Neuronal stem cell (in vitro differentiated cells): Measurements from ENCODE around the gene RAPGEF6.

ENCODE experiments used
- DNase-seq: peaks from one replicate; pipeline ENCODE4 v3.0.0-alpha.2; 2013; ENCODE audit warnings: low spot score
- H2AFZ ChIP-seq: one replicate; pipeline ENCODE4 v1.6.1; 2013; ENCODE audit warnings: mild to moderate bottlenecking, low read length, inconsistent platforms
- H2AK5ac ChIP-seq: 2 replicates; pipeline ENCODE4 v1.6.1; 2013; ENCODE audit warnings: low read depth, mild to moderate bottlenecking, inconsistent platforms, low read length, moderate library complexity, mixed read lengths
- H2BK120ac ChIP-seq: 2 replicates; pipeline ENCODE4 v1.6.1; 2013; ENCODE audit warnings: low read depth, mild to moderate bottlenecking, inconsistent platforms, low read length, moderate library complexity, mixed read lengths
- H2BK12ac ChIP-seq: one replicate; pipeline ENCODE4 v1.6.1; 2013; ENCODE audit warnings: low read length, inconsistent platforms
- H2BK15ac ChIP-seq: 2 replicates; pipeline ENCODE4 v1.6.1; 2013; ENCODE audit warnings: mild to moderate bottlenecking, low read length, inconsistent platforms, mixed read lengths
- H2BK5ac ChIP-seq: one replicate; pipeline ENCODE4 v1.6.1; 2013; ENCODE audit warnings: inconsistent platforms, mild to moderate bottlenecking, low read length, moderate library complexity
- H3K14ac ChIP-seq: one replicate; pipeline ENCODE4 v1.6.1; 2013; ENCODE audit warnings: low read length, inconsistent platforms
- H3K18ac ChIP-seq: 2 replicates; pipeline ENCODE4 v1.6.1; 2013; ENCODE audit warnings: low read length, inconsistent platforms
- H3K23ac ChIP-seq: 2 replicates; pipeline ENCODE4 v1.6.1; 2013; ENCODE audit warnings: low read depth, mild to moderate bottlenecking, mixed read lengths, low read length, inconsistent platforms; ENCODE audit not compliant: poor library complexity
- H3K27ac ChIP-seq: replicated peaks from 3 replicates; pipeline ENCODE4 v1.5.1; 2013; ENCODE audit warnings: low read length, inconsistent platforms
- H3K27me3 ChIP-seq, 3 experiments: 2 replicates each; pipeline ENCODE4 v1.6.1; 2013; ENCODE audit warnings: low read length in 3 of 3, mild to moderate bottlenecking in 2 of 3, inconsistent platforms in 1 of 3, low read depth in 1 of 3, mixed read lengths in 1 of 3, moderate library complexity in 1 of 3; ENCODE audit not compliant: control insufficient read depth in 3 of 3, insufficient read depth in 3 of 3
- H3K36me3 ChIP-seq, 2 donors: replicated peaks in 1 of 2; 2 replicates each; pipeline ENCODE4 v1.6.1; 2013; ENCODE audit warnings: low read length in 2 of 2; ENCODE audit not compliant: control insufficient read depth in 2 of 2, insufficient read depth in 2 of 2
- H3K4ac ChIP-seq: 2 replicates; pipeline ENCODE4 v1.6.1; 2013; ENCODE audit warnings: inconsistent platforms, mild to moderate bottlenecking, low read length, moderate library complexity
- H3K4me1 ChIP-seq, 2 donors: 1 replicate in 1 of 2; 2 replicates in 1 of 2; pipeline ENCODE4 v1.6.1; 2013; ENCODE audit warnings: low read length in 2 of 2, low read depth in 1 of 2; ENCODE audit not compliant: control insufficient read depth in 2 of 2, insufficient read depth in 1 of 2
- H3K4me2 ChIP-seq: one replicate; pipeline ENCODE4 v1.6.1; 2013; ENCODE audit warnings: mild to moderate bottlenecking, low read length, inconsistent platforms; ENCODE audit not compliant: insufficient read depth, poor library complexity, severe bottlenecking
- H3K4me3 ChIP-seq, 2 donors: 2 replicates each; pipeline ENCODE4 v1.5.1; 2013; ENCODE audit warnings: low read length in 2 of 2, mild to moderate bottlenecking in 2 of 2, inconsistent platforms in 1 of 2, moderate library complexity in 1 of 2
- H3K79me1 ChIP-seq: one replicate; pipeline ENCODE4 v1.6.1; 2013; ENCODE audit warnings: low read depth, mild to moderate bottlenecking, inconsistent platforms, low read length, moderate library complexity
- H3K9ac ChIP-seq: one replicate; pipeline ENCODE4 v1.6.1; 2013; ENCODE audit warnings: mild to moderate bottlenecking, low read depth, low read length, inconsistent platforms; ENCODE audit not compliant: poor library complexity
- H3K9me3 ChIP-seq, 2 donors: replicated peaks in 1 of 2; 2 replicates each; pipeline versions ENCODE3 to v1.6.1; 2013; ENCODE audit warnings: low read length in 2 of 2, mild to moderate bottlenecking in 2 of 2, inconsistent platforms in 1 of 2, low read depth in 1 of 2, mixed read lengths in 1 of 2, moderate library complexity in 1 of 2; ENCODE audit not compliant: control insufficient read depth in 2 of 2, insufficient read depth in 1 of 2
- H4K8ac ChIP-seq: one replicate; pipeline ENCODE4 v1.6.1; 2013; ENCODE audit warnings: low read depth, mild to moderate bottlenecking, inconsistent platforms, low read length, moderate library complexity
- H4K91ac ChIP-seq: one replicate; pipeline ENCODE4 v1.6.1; 2013; ENCODE audit warnings: low read length, low read depth, mild to moderate bottlenecking, inconsistent platforms; ENCODE audit not compliant: poor library complexity
- WGBS, 2 donors: extraction: QIAGEN DNeasy Blood & Tissue Kit; methylation state at CpG; one replicate each; pipeline ENCODE4 v1.1.7; 2013; ENCODE audit warnings: missing lambda C conversion rate in 2 of 2, mixed read lengths in 1 of 2; ENCODE audit not compliant: insufficient read length in 2 of 2, insufficient replicate concordance in 1 of 2; ENCODE audit errors: extremely low coverage in 2 of 2; 5-methylcytosine and 5-hydroxymethylcytosine counted together

RAPGEF6 gene

DNA sequence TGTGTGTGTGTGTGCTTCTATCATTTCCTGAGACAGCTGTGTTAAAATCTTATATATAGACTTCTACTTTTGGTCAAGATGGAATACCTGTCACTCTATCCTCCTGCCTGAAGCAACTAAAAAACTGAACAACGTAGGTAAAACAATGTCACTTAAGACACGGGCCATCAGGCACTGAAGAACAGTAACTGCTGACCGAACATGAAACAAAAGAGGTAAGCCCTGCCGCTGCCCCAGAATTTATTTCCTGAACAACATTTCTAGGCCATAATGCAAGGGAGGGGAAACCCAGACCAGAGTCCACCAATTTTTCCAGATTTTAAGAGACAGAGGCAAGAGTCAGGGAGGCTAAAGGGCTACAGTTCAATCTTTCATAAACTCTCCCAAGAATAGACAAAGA is 215.2 kb downstream of the RAPGEF6 start:
- Histone ChIP-seq H3K9me3 (no peaks in the 10 kb centered on the region), H3K9ac (no peak overlapping the region), H3K4me2 (no peak overlapping the region), H4K8ac (no peak overlapping the region), H3K23ac (no peak overlapping the region), H2AFZ (no peak overlapping the region), H3K27ac (no peak overlapping the region), H2BK15ac (no peak overlapping the region), H2BK120ac (no peak overlapping the region), H3K4me3 (no peak overlapping the region), H2BK5ac (no peak overlapping the region), H2BK12ac (no peak overlapping the region), H3K4me1 (no peaks in the 10 kb centered on the region), H3K36me3 (peaks cover 0 to 29% of the 10 kb centered on the region in 2 donors), H3K18ac (no peak overlapping the region), H4K91ac (no peak overlapping the region), H3K27me3 (no peaks in the 10 kb centered on the region), H3K79me1 (no peaks in the 10 kb centered on the region), H3K4ac (no peak overlapping the region), H2AK5ac (no peak overlapping the region), H3K14ac (no peak overlapping the region)
- no peak for DNase-seq
- no CpG with 5 or more reads among the region's 4 CpGs for WGBS, 2 donors

DNA sequence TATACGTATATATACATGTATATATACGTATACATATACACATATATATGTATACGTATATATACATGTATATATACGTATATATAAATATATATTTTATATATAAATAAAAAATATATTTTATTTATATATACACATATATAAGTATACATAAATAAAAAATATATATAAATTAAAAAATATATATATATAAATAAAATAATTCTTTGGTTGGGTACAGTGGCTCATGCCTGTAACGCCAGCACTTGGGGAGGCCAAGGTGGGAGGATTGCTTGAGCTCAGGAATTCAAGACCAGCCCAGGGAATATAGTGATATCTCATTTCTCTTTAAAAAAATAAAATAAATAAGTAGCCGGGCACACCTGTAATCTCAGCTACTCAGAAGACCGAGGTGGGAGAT is 216.2 kb downstream of the RAPGEF6 start:
- Histone ChIP-seq H2AK5ac (no peak overlapping the region), H3K14ac (no peak overlapping the region), H3K27me3 (no peaks in the 10 kb centered on the region), H4K8ac (no peak overlapping the region), H2BK120ac (no peak overlapping the region), H3K4me1 (no peaks in the 10 kb centered on the region), H3K36me3 (peaks cover 0 to 25% of the 10 kb centered on the region in 2 donors), H3K4me2 (no peak overlapping the region), H2BK15ac (no peak overlapping the region), H4K91ac (no peak overlapping the region), H3K4me3 (no peak overlapping the region), H3K9me3 (no peaks in the 10 kb centered on the region), H3K18ac (no peak overlapping the region), H3K9ac (no peak overlapping the region), H3K4ac (no peak overlapping the region), H2BK5ac (no peak overlapping the region), H3K23ac (no peak overlapping the region), H3K79me1 (no peaks in the 10 kb centered on the region), H2AFZ (no peak overlapping the region), H3K27ac (no peak overlapping the region), H2BK12ac (no peak overlapping the region)
- no CpG with 5 or more reads among the region's 7 CpGs for WGBS, 2 donors
- DNase-seq, result no peak

DNA sequence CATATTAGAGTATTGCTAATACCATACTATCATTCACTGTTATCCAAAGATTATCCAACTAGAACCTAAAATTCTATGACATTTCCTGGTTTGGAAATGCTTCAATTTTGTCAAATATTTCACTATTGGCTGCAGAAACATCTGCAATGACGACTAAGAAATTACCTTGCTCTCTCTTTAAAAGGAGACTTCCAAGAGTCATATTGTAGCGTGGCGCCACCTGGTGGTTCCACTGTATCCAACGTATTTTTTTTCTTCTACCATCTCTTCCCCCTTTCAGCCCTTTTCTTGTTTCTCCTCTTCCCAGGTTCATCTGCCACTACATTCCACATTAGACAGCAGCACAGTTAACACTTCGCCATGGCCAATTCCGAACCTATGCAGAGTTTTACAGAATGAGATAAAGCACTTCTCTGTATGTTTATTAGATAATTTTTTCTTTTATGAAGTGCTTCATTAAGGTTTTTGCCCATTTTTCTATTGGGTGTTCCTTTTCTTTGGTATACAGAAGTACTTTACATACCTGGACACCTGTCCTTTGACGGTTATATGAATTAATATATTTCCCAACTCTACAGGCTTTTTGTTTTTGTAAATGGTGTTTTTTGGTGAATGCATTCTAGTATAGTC is 217.7 kb downstream of the RAPGEF6 start:
- no peak overlapping the region for H4K8ac ChIP-seq
- no peak overlapping the region for H3K18ac ChIP-seq
- H3K4me1 ChIP-seq, result no peaks in the 10 kb centered on the region
- no peak overlapping the region for H2BK12ac ChIP-seq
- no peaks in the 10 kb centered on the region for H3K9me3 ChIP-seq
- H3K4me2 ChIP-seq, result no peak overlapping the region
- no peaks in the 10 kb centered on the region for H3K27me3 ChIP-seq
- H3K36me3 ChIP-seq, result peaks cover 0 to 19% of the 10 kb centered on the region in 2 donors
- H2AFZ ChIP-seq, result no peak overlapping the region
- no peaks in the 10 kb centered on the region for H3K79me1 ChIP-seq
- no peak overlapping the region for H3K23ac ChIP-seq
- H2BK15ac ChIP-seq, result no peak overlapping the region
- WGBS, 2 donors, result no CpG with 5 or more reads among the region's 7 CpGs
- no peak overlapping the region for H3K4me3 ChIP-seq
- H3K4ac ChIP-seq, result no peak overlapping the region
- peak; percentile 51 for DNase-seq
- H2BK120ac ChIP-seq, result no peak overlapping the region
- H2AK5ac ChIP-seq, result no peak overlapping the region
- no peak overlapping the region for H4K91ac ChIP-seq
- no peak overlapping the region for H3K14ac ChIP-seq
- H2BK5ac ChIP-seq, result no peak overlapping the region
- no peak overlapping the region for H3K9ac ChIP-seq
- no peak overlapping the region for H3K27ac ChIP-seq

DNA sequence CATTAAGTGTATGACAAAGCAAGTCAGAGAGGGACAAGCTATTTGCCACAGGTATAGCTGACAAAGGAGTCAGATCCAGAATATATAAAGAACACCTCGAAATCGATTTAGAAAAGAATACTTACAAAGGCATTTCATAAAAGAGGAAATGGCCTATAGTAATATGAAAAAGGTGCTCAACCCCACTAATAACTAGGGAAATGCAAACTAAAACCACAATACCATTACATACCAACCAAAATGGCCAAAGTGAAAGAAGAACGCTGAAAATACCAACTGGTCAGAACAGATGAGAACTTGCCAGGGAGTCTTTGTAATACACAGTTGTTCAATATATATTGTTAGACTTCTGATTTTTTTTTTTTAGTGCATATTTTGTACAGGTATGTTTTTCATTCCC is 218.3 kb downstream of the RAPGEF6 start:
- Histone ChIP-seq H2BK12ac (no peak overlapping the region), H3K18ac (no peak overlapping the region), H3K4ac (no peak overlapping the region), H2BK120ac (no peak overlapping the region), H4K91ac (no peak overlapping the region), H2BK15ac (no peak overlapping the region), H3K23ac (no peak overlapping the region), H4K8ac (no peak overlapping the region), H3K9me3 (no peaks in the 10 kb centered on the region), H3K27ac (no peak overlapping the region), H3K27me3 (no peaks in the 10 kb centered on the region), H2AFZ (no peak overlapping the region), H3K4me1 (no peaks in the 10 kb centered on the region), H3K79me1 (no peaks in the 10 kb centered on the region), H3K14ac (no peak overlapping the region), H3K36me3 (peaks cover 0 to 14% of the 10 kb centered on the region in 2 donors), H3K4me2 (no peak overlapping the region), H2AK5ac (no peak overlapping the region), H3K9ac (no peak overlapping the region), H3K4me3 (no peak overlapping the region), H2BK5ac (no peak overlapping the region)
- no peak for DNase-seq
- no CpG with 5 or more reads among the region's 3 CpGs for WGBS, 2 donors
